CD4-positive, alpha-beta T cell (primary cell): ENCODE measurements around the gene MGRN1. TPM values are rescaled to one million over a fixed set of nuclear protein-coding genes. Genes with fewer than 3 reads are reported as not detected.

Source experiments
- ATAC-seq: fragments of 200-7000 bp; cut with Tn5 transposase; one replicate; pipeline ENCODE4 v1.10.0; 2022; ENCODE audit warnings: mild to moderate bottlenecking; ENCODE audit not compliant: poor library complexity
- CTCF ChIA-PET: fragments of 350-600 bp; sonication (Branson Sonifier 250); formaldehyde crosslinking; loops from one replicate; lab custom pipeline; 2021; ENCODE audit warnings: antibody characterized with exemption, inconsistent platforms; lab: Charles Lee
- POLR2A ChIA-PET: fragments of 350-600 bp; sonication (Branson Sonifier 250); formaldehyde crosslinking; loops from one replicate; lab custom pipeline; 2021; ENCODE audit warnings: antibody characterized with exemption, inconsistent platforms; lab: Charles Lee
- DNase-seq, 14 experiments: peaks; one replicate each; pipeline ENCODE4 v3.0.0-alpha.2; 2013 to 2020; ENCODE audit warnings: mixed read lengths in 2 of 14
- H3K27ac ChIP-seq, 2 donors: one replicate each; pipeline versions ENCODE4 v1.5.1 to v1.7.0; 2013; ENCODE audit warnings: low read length in 2 of 2, low read depth in 1 of 2, mild to moderate bottlenecking in 1 of 2
- H3K27me3 ChIP-seq, 2 experiments: 1 replicate in 1 of 2; 2 replicates in 1 of 2; pipeline versions ENCODE4 v1.6.1 to v1.7.0; 2013; ENCODE audit warnings: low read length in 2 of 2, control low read depth in 1 of 2, mild to moderate bottlenecking in 1 of 2, moderate library complexity in 1 of 2; ENCODE audit not compliant: insufficient read depth in 2 of 2, control insufficient read depth in 1 of 2
- H3K36me3 ChIP-seq: one replicate; pipeline ENCODE4 v1.6.1; 2013; ENCODE audit warnings: low read length, control low read depth; ENCODE audit not compliant: insufficient read depth
- H3K4me1 ChIP-seq: one replicate; pipeline ENCODE4 v1.6.1; 2013; ENCODE audit warnings: low read length, control low read depth; ENCODE audit not compliant: insufficient read depth
- H3K4me3 ChIP-seq: one replicate; pipeline ENCODE4 v1.5.1; 2013; ENCODE audit warnings: mild to moderate bottlenecking, low read length, moderate library complexity
- H3K9me3 ChIP-seq, 2 experiments: 1 replicate in 1 of 2; 2 replicates in 1 of 2; pipeline versions ENCODE4 v1.6.1 to v1.7.0; 2013; ENCODE audit warnings: low read length in 2 of 2, mild to moderate bottlenecking in 2 of 2, control low read depth in 1 of 2, moderate library complexity in 1 of 2; ENCODE audit not compliant: control insufficient read depth in 1 of 2, insufficient read depth in 1 of 2
- H3K27ac Mint-ChIP-seq: one replicate; pipeline ENCODE4 v1.8.0; 2020; ENCODE audit warnings: mixed read lengths
- H3K27me3 Mint-ChIP-seq: one replicate; pipeline ENCODE4 v1.8.0; 2021; ENCODE audit warnings: mixed read lengths
- H3K36me3 Mint-ChIP-seq: one replicate; pipeline ENCODE4 v1.8.0; 2021; ENCODE audit warnings: low read depth, mixed read lengths
- H3K4me1 Mint-ChIP-seq: one replicate; pipeline ENCODE4 v1.8.0; 2021; ENCODE audit warnings: low read depth, mixed read lengths
- H3K4me3 Mint-ChIP-seq: one replicate; pipeline ENCODE4 v1.8.0; 2020; ENCODE audit warnings: mild to moderate bottlenecking, mixed read lengths
- H3K9me3 Mint-ChIP-seq: one replicate; pipeline ENCODE4 v1.8.0; 2020; ENCODE audit warnings: mixed read lengths
- intact Hi-C, 2 experiments: fragments of 100-400 bp; cut with DNase I in 1 of 2; cut with micrococcal nuclease in 1 of 2; formaldehyde crosslinking; loops; one replicate each; pipeline versions ENCODE4 v1.15.1 to v1.9.0; 2023 to 2025; cut with DNase I, micrococcal nuclease
- total RNA-seq, 174 experiments: library from RNA in 2 of 174; stranded (reverse) in 2 of 174; gene quantifications; one replicate each; pipeline ENCODE4 v1.2.3 and lab custom pipeline; 2021 to 2026
- TF ChIP-seq, protein P1 (sequence below): fragments of 200-600 bp; IDR thresholded peaks from one replicate; pipeline ENCODE4 v1.8.0; 2022; ENCODE audit warnings: antibody characterized with exemption, mild to moderate bottlenecking

Gene MGRN1
- total RNA-seq, 2 experiments from 2014 or later: 45.9 to 48.6 TPM

- H3K4me1 Mint-ChIP-seq: peaks cover 38% of the 10 kb centered on the region
- DNase-seq (no peak), ATAC-seq (no peak)
- peaks cover 20% of the 10 kb centered on the region for H3K36me3 Mint-ChIP-seq
- Histone ChIP-seq H3K36me3 (peaks cover 2% of the 10 kb centered on the region), H3K9me3 (no peaks in the 10 kb centered on the region), H3K27me3 (no peaks in the 10 kb centered on the region), H3K4me1 (peaks cover 29% of the 10 kb centered on the region), H3K27ac (peak overlapping the region; percentile 4 to 72), H3K4me3 (peak overlapping the region; percentile 85)
- POLR2A ChIA-PET: interaction anchor here (1.0 to 4.3 kb wide), 3 partner anchors 11 to 67 kb away, joined by 3 to 54 read pairs (median 15); partner anchors contain the start of genes NUDT16L1 and UBALD1
- no peaks in the 10 kb centered on the region for H3K9me3 Mint-ChIP-seq
- intact Hi-C loops: no loop called here
- peak overlapping the region; percentile 94 for H3K27ac Mint-ChIP-seq
- peak overlapping the region; percentile 95 for H3K4me3 Mint-ChIP-seq
- CTCF ChIA-PET: interaction anchor here (0.9 to 3.0 kb wide), 3 partner anchors 11 to 24 kb away, joined by 3 to 28 read pairs (median 4); partner anchors contain the start of gene UBALD1
- no peaks in the 10 kb centered on the region for H3K27me3 Mint-ChIP-seq
- TF ChIP-seq, protein P1, sequence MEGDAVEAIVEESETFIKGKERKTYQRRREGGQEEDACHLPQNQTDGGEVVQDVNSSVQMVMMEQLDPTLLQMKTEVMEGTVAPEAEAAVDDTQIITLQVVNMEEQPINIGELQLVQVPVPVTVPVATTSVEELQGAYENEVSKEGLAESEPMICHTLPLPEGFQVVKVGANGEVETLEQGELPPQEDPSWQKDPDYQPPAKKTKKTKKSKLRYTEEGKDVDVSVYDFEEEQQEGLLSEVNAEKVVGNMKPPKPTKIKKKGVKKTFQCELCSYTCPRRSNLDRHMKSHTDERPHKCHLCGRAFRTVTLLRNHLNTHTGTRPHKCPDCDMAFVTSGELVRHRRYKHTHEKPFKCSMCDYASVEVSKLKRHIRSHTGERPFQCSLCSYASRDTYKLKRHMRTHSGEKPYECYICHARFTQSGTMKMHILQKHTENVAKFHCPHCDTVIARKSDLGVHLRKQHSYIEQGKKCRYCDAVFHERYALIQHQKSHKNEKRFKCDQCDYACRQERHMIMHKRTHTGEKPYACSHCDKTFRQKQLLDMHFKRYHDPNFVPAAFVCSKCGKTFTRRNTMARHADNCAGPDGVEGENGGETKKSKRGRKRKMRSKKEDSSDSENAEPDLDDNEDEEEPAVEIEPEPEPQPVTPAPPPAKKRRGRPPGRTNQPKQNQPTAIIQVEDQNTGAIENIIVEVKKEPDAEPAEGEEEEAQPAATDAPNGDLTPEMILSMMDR: no peak
These were observed 1.8 kb downstream of the MGRN1 start for GRCh38 chr16:4626396-4626795.

DNA sequence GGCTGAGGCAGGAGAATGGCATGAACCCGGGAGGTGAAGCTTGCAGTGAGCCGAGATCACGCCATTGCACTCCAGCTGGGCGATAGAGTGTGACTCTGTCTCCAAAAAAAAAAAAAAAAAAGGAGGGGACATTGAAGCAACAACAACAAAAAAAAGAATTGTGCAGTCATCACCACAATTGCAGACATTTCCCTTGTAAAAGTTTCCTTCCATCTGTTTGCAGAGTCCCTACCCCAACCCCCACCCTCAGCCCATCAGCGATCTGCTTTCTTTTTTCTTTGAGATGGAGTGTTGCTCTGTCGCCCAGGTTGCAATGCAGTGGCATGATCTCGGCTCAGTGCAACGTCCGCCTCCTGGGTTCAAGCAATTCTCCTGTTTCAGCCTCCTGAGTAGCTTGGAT, 3.7 kb downstream of the MGRN1 start:
- ChIA-PET POLR2A (interaction anchor here (0.6 to 1.8 kb wide), 2 partner anchors 12 to 209 kb away, joined by 5 to 6 read pairs; no protein-coding TSS in a partner anchor), CTCF (no interaction called here)
- intact Hi-C loops: no loop called here
- TF ChIP-seq, protein P1: no peak
- Histone ChIP-seq H3K27me3 (no peaks in the 10 kb centered on the region), H3K9me3 (no peaks in the 10 kb centered on the region), H3K36me3 (peaks cover 4% of the 10 kb centered on the region), H3K4me1 (peaks cover 29% of the 10 kb centered on the region), H3K4me3 (no peak overlapping the region), H3K27ac (no peak overlapping the region)
- Mint-ChIP-seq H3K36me3 (peaks cover 28% of the 10 kb centered on the region), H3K27me3 (no peaks in the 10 kb centered on the region), H3K27ac (peak overlapping the region; percentile 14), H3K4me3 (peak overlapping the region; percentile 30), H3K4me1 (peaks cover 40% of the 10 kb centered on the region), H3K9me3 (no peaks in the 10 kb centered on the region)
- DNase-seq (no peak), ATAC-seq (no peak)

- Mint-ChIP-seq H3K36me3 (peaks cover 31% of the 10 kb centered on the region), H3K9me3 (no peaks in the 10 kb centered on the region), H3K4me3 (no peak overlapping the region), H3K27me3 (no peaks in the 10 kb centered on the region), H3K27ac (no peak overlapping the region), H3K4me1 (peaks cover 16% of the 10 kb centered on the region)
- H3K27me3 ChIP-seq: no peaks in the 10 kb centered on the region
- no peak overlapping the region for H3K4me3 ChIP-seq
- H3K36me3 ChIP-seq: peaks cover 21% of the 10 kb centered on the region
- no peak for ATAC-seq
- intact Hi-C loops: no loop called here
- ChIA-PET CTCF (no interaction called here), POLR2A (no interaction called here)
- no peaks in the 10 kb centered on the region for H3K9me3 ChIP-seq
- no peak overlapping the region for H3K27ac ChIP-seq
- peaks cover 6% of the 10 kb centered on the region for H3K4me1 ChIP-seq
- DNase-seq: no peak
- TF ChIP-seq, protein P1: no peak
These were observed 6.8 kb downstream of the MGRN1 start for GRCh38 chr16:4631444-4631843.
